A673 (cell line): ENCODE data around the gene ZSCAN1. TPM values are rescaled to one million over a fixed set of nuclear protein-coding genes. Genes with fewer than 3 reads are reported as not detected.

Experiments
- BruUV-seq: library from RNA; stranded (reverse); fragments of 400-500 nt; replicated peaks from 2 replicates; lab custom pipeline; 2021; lab: Mats Ljungman, UMichigan
- CTCF ChIA-PET: fragments of 300-600 bp; sonication (Branson Sonifier 250); formaldehyde crosslinking; loops from one replicate; lab custom pipeline; 2022; ENCODE audit warnings: antibody characterized with exemption; lab: Charles Lee
- POLR2A ChIA-PET: fragments of 300-600 bp; sonication (Branson Sonifier 250); formaldehyde crosslinking; loops from one replicate; lab custom pipeline; 2022; ENCODE audit warnings: antibody characterized with exemption; ENCODE audit not compliant: low non-redundant PET; lab: Charles Lee
- DNase-seq: peaks from one replicate; pipeline ENCODE4 v3.0.0-alpha.2; 2015; ENCODE audit warnings: low spot score
- H3K27ac ChIP-seq: fragments of 200-600 bp; sonication (generic); 2 replicates; pipeline ENCODE4 v1.5.1; 2016; ENCODE audit warnings: mixed run types, low read depth, mild to moderate bottlenecking, mixed read lengths, antibody characterized with exemption, low read length; ENCODE audit not compliant: poor library complexity, severe bottlenecking
- H3K27me3 ChIP-seq: fragments of 200-600 bp; sonication (generic); replicated peaks from 2 replicates; pipeline ENCODE4 v1.6.1; 2017; ENCODE audit warnings: mixed run types, low read depth, mild to moderate bottlenecking, mixed read lengths, antibody characterized with exemption, low read length; ENCODE audit not compliant: insufficient read depth, poor library complexity
- H3K36me3 ChIP-seq: fragments of 200-600 bp; sonication (generic); 2 replicates; pipeline ENCODE4 v1.6.1; 2016; ENCODE audit warnings: mixed run types, mild to moderate bottlenecking, mixed read lengths, antibody characterized with exemption, low read length; ENCODE audit not compliant: insufficient read depth, poor library complexity, severe bottlenecking
- H3K4me1 ChIP-seq: fragments of 200-600 bp; sonication (generic); 2 replicates; pipeline ENCODE4 v1.6.1; 2017; ENCODE audit warnings: mixed run types, mild to moderate bottlenecking, mixed read lengths, antibody characterized with exemption, low read length; ENCODE audit not compliant: insufficient read depth, poor library complexity, severe bottlenecking
- H3K4me3 ChIP-seq: fragments of 200-600 bp; sonication (generic); 2 replicates; pipeline ENCODE4 v1.5.1; 2016; ENCODE audit warnings: low read depth, mixed run types, mild to moderate bottlenecking, mixed read lengths, low read length; ENCODE audit not compliant: poor library complexity, severe bottlenecking
- H3K9me3 ChIP-seq: fragments of 200-600 bp; sonication (generic); 2 replicates; pipeline ENCODE4 v1.6.1; 2016; ENCODE audit warnings: mixed run types, low read depth, mild to moderate bottlenecking, mixed read lengths, antibody characterized with exemption, low read length; ENCODE audit not compliant: poor library complexity, severe bottlenecking
- CTCF ChIP-seq: fragments of 300-800, 200-600 bp; sonication (generic); conservative IDR thresholded peaks from 2 replicates; pipeline ENCODE4 v1.5.1; 2017; ENCODE audit warnings: low read depth, mild to moderate bottlenecking, antibody characterized with exemption, low read length, moderate library complexity, mixed read lengths
- EZH2 ChIP-seq: fragments of 200-600 bp; sonication (generic); IDR thresholded peaks from 2 replicates; pipeline ENCODE4 v1.6.1; 2017; ENCODE audit warnings: borderline replicate concordance, low read depth, mild to moderate bottlenecking, mixed read lengths, antibody characterized with exemption, low read length; ENCODE audit not compliant: poor library complexity, severe bottlenecking
- intact Hi-C: fragments of 100-400 bp; cut with micrococcal nuclease; formaldehyde crosslinking; loops from one replicate; pipeline ENCODE4 v1.10.0; 2022; ENCODE audit not compliant: unreplicated experiment
- total RNA-seq: library from RNA; stranded (reverse); gene quantifications from 2 replicates; pipeline ENCODE4 v1.2.3, GENCODE V29; 2021

The ZSCAN1 gene
- total RNA-seq, 1 experiment from 2014 or later, result 1.4 TPM

GRCh38 chr19:58067240-58067912 is 33.6 kb downstream of the ZSCAN1 start:
- intact Hi-C loops, result no loop called here
- ChIA-PET POLR2A (no interaction called here), CTCF (no interaction called here)
- H3K36me3 ChIP-seq, result peaks cover 17% of the 10 kb centered on the region
- no TSS peak for BruUV-seq
- TF ChIP-seq EZH2 (no peak), CTCF (no peak)
- H3K27me3 ChIP-seq, result no peaks in the 10 kb centered on the region
- H3K9me3 ChIP-seq, result peaks cover 69% of the 10 kb centered on the region
- no peak overlapping the region for H3K27ac ChIP-seq
- DNase-seq, result no peak
- H3K4me3 ChIP-seq, result no peak overlapping the region
- no peaks in the 10 kb centered on the region for H3K4me1 ChIP-seq

GRCh38 chr19:58079792-58080191 is 46.0 kb downstream of the ZSCAN1 start:
- no peaks in the 10 kb centered on the region for H3K27me3 ChIP-seq
- peaks cover 17% of the 10 kb centered on the region for H3K9me3 ChIP-seq
- intact Hi-C loops, result no loop called here
- no peaks in the 10 kb centered on the region for H3K4me1 ChIP-seq
- no peak for DNase-seq
- CTCF ChIA-PET, result no interaction called here
- POLR2A ChIA-PET, result interaction anchor here (0.6 kb wide), 1 partner anchor 30 kb away, joined by 3 read pairs; no protein-coding TSS in a partner anchor
- no TSS peak for BruUV-seq
- H3K27ac ChIP-seq, result no peak overlapping the region
- H3K4me3 ChIP-seq, result no peak overlapping the region
- H3K36me3 ChIP-seq, result peaks cover 3% of the 10 kb centered on the region
- TF ChIP-seq CTCF (no peak), EZH2 (no peak)

GRCh38 chr19:58083021-58083420 is 49.2 kb downstream of the ZSCAN1 start:
- Histone ChIP-seq H3K27me3 (no peaks in the 10 kb centered on the region), H3K36me3 (peaks cover 9% of the 10 kb centered on the region), H3K27ac (no peak overlapping the region), H3K9me3 (peaks cover 37% of the 10 kb centered on the region), H3K4me3 (no peak overlapping the region), H3K4me1 (no peaks in the 10 kb centered on the region)
- no TSS peak for BruUV-seq
- intact Hi-C loops, result no loop called here
- no peak for DNase-seq
- ChIA-PET POLR2A (no interaction called here), CTCF (no interaction called here)
- TF ChIP-seq EZH2 (no peak), CTCF (no peak)
